C4-2B (cell line): ENCODE results near the gene ADGRV1.

Experiments used
- ZFX ChIP-seq: fragments of 450-650 bp; IDR thresholded peaks from 2 replicates; pipeline ENCODE4 v1.6.1; 2017
- TF ChIP-seq, protein P1 (sequence below): fragments of 450-650 bp; conservative IDR thresholded peaks from 2 replicates; pipeline ENCODE4 v1.5.1; 2017; ENCODE audit warnings: mild to moderate bottlenecking

DNA sequence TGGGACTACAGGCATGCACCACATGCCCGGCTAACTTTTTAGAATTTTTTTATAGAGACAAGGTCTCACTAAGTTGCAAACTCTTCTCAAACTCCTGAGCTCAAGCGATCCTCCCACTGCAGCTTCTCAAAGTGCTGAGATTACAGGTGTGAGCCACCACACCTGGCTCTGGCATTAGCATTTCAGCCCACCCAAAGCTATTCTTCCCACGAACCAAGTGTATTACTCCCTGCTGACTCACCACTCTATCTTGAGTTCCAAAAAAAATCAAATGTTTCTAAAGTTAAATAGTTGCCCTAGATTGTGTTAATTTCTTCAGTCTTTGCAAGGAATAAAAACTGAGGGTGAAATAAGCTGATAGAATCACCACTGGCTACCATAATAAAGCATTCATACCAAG lies 619.0 kb downstream of the ADGRV1 start:
- TF ChIP-seq, protein P1, sequence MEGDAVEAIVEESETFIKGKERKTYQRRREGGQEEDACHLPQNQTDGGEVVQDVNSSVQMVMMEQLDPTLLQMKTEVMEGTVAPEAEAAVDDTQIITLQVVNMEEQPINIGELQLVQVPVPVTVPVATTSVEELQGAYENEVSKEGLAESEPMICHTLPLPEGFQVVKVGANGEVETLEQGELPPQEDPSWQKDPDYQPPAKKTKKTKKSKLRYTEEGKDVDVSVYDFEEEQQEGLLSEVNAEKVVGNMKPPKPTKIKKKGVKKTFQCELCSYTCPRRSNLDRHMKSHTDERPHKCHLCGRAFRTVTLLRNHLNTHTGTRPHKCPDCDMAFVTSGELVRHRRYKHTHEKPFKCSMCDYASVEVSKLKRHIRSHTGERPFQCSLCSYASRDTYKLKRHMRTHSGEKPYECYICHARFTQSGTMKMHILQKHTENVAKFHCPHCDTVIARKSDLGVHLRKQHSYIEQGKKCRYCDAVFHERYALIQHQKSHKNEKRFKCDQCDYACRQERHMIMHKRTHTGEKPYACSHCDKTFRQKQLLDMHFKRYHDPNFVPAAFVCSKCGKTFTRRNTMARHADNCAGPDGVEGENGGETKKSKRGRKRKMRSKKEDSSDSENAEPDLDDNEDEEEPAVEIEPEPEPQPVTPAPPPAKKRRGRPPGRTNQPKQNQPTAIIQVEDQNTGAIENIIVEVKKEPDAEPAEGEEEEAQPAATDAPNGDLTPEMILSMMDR: no peak
- TF ChIP-seq ZFX: no peak
